A172 (cell line): Measurements from ENCODE around the gene SDC3. TPM values are rescaled to one million over a fixed set of nuclear protein-coding genes. Genes with fewer than 3 reads are reported as not detected.

ENCODE experiments used
- DNase-seq: peaks from one replicate; pipeline ENCODE4 v3.0.0-alpha.2; 2015; ENCODE audit warnings: low spot score
- total RNA-seq: library from RNA; depleted of rRNA; stranded (reverse); fragments of >200 nt; shearing (Covaris generic); gene quantifications from 2 replicates; pipeline ENCODE4 v1.2.3, GENCODE V29; 2014

Gene SDC3
- total RNA-seq, 1 experiment from 2014 or later, result 18.4 TPM

- no peak for DNase-seq
Observed at GRCh38 chr1:30850607-30851006, 58.0 kb downstream of the SDC3 start.

GRCh38 chr1:30848130-30848529, 60.4 kb downstream of the SDC3 start:
- DNase-seq, result no peak

GRCh38 chr1:30847358-30847972, 61.1 kb downstream of the SDC3 start:
- DNase-seq, result peak; percentile 81

GRCh38 chr1:30846587-30846986, 62.0 kb downstream of the SDC3 start:
- DNase-seq, result no peak

GRCh38 chr1:30845904-30846290, 62.7 kb downstream of the SDC3 start:
- DNase-seq, result no peak

GRCh38 chr1:30845237-30845903, 63.2 kb downstream of the SDC3 start:
- no peak for DNase-seq

GRCh38 chr1:30844631-30845030, 63.9 kb downstream of the SDC3 start:
- no peak for DNase-seq

GRCh38 chr1:30842697-30843354, 65.7 kb downstream of the SDC3 start:
- DNase-seq, result no peak

- no peak for DNase-seq
Observed at GRCh38 chr1:30840904-30841598, 67.5 kb downstream of the SDC3 start.

- DNase-seq, result no peak
Observed at GRCh38 chr1:30839827-30840359, 68.7 kb downstream of the SDC3 start.

GRCh38 chr1:30838996-30839395, 69.6 kb downstream of the SDC3 start:
- DNase-seq, result no peak

GRCh38 chr1:30837653-30838052, 70.9 kb downstream of the SDC3 start:
- no peak for DNase-seq

GRCh38 chr1:30834253-30834652, 74.3 kb downstream of the SDC3 start:
- no peak for DNase-seq

GRCh38 chr1:30830537-30830936, 78.0 kb downstream of the SDC3 start:
- DNase-seq, result no peak

GRCh38 chr1:30829889-30830288, 78.7 kb downstream of the SDC3 start:
- no peak for DNase-seq

- DNase-seq, result no peak
Observed at GRCh38 chr1:30824736-30825429, 83.7 kb downstream of the SDC3 start.

- DNase-seq, result peak; percentile 91
Observed at GRCh38 chr1:30823969-30824735, 84.4 kb downstream of the SDC3 start.

GRCh38 chr1:30823627-30823968, 85.0 kb downstream of the SDC3 start:
- DNase-seq, result no peak

GRCh38 chr1:30822966-30823581, 85.5 kb downstream of the SDC3 start:
- DNase-seq, result peak; percentile 38

- DNase-seq, result no peak
Observed at GRCh38 chr1:30822006-30822405, 86.6 kb downstream of the SDC3 start.

GRCh38 chr1:30820299-30820698, 88.3 kb downstream of the SDC3 start:
- no peak for DNase-seq
